DOHH2 (cell line): Measurements from ENCODE around the gene EHD3.

ENCODE experiments used
- EZH2phosphoT487 ChIP-seq: fragments of 200-600 bp; sonication (generic); IDR thresholded peaks from 2 replicates; pipeline ENCODE4 v1.6.1; 2017; ENCODE audit warnings: borderline replicate concordance, mild to moderate bottlenecking, antibody characterized with exemption, low read length, moderate library complexity, mixed read lengths
- TF ChIP-seq, protein P1 (sequence below): fragments of 200-600 bp; sonication (generic); IDR thresholded peaks from one replicate; pipeline ENCODE4 v1.5.1; 2014; ENCODE audit warnings: antibody characterized with exemption, mild to moderate bottlenecking, low read depth, low read length; ENCODE audit not compliant: poor library complexity, severe bottlenecking

- TF ChIP-seq, protein P1, sequence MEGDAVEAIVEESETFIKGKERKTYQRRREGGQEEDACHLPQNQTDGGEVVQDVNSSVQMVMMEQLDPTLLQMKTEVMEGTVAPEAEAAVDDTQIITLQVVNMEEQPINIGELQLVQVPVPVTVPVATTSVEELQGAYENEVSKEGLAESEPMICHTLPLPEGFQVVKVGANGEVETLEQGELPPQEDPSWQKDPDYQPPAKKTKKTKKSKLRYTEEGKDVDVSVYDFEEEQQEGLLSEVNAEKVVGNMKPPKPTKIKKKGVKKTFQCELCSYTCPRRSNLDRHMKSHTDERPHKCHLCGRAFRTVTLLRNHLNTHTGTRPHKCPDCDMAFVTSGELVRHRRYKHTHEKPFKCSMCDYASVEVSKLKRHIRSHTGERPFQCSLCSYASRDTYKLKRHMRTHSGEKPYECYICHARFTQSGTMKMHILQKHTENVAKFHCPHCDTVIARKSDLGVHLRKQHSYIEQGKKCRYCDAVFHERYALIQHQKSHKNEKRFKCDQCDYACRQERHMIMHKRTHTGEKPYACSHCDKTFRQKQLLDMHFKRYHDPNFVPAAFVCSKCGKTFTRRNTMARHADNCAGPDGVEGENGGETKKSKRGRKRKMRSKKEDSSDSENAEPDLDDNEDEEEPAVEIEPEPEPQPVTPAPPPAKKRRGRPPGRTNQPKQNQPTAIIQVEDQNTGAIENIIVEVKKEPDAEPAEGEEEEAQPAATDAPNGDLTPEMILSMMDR = no peak
- TF ChIP-seq EZH2phosphoT487 = no peak
Measured at GRCh38 chr2:31226266-31226665, 7.7 kb upstream of the EHD3 start.
